ENCODE results near the gene ATP2B3.

DNA sequence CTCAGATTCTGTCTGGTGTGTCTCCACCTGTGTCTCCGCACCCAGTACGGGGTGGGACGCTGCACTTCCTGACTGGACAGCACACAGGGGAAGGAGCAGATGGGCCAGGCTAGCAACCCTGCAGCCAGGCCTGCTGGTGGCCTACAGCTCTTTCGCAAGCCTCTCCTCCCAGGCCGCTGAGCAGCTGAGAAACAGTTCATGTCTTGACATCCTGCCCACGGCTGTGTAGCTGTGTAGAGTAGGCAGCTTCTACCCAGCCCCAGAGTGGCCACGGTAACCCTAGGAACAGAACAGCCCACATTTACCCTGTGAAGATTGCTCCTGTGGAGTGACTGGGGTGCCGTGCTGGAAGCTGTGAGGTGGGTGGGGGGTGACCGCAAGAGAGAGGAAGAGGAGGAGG, 42.6 kb downstream of the ATP2B3 start:
- TF ChIP-seq, protein P1, sequence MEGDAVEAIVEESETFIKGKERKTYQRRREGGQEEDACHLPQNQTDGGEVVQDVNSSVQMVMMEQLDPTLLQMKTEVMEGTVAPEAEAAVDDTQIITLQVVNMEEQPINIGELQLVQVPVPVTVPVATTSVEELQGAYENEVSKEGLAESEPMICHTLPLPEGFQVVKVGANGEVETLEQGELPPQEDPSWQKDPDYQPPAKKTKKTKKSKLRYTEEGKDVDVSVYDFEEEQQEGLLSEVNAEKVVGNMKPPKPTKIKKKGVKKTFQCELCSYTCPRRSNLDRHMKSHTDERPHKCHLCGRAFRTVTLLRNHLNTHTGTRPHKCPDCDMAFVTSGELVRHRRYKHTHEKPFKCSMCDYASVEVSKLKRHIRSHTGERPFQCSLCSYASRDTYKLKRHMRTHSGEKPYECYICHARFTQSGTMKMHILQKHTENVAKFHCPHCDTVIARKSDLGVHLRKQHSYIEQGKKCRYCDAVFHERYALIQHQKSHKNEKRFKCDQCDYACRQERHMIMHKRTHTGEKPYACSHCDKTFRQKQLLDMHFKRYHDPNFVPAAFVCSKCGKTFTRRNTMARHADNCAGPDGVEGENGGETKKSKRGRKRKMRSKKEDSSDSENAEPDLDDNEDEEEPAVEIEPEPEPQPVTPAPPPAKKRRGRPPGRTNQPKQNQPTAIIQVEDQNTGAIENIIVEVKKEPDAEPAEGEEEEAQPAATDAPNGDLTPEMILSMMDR (IDR thresholded peaks at IDR 0.05) = no peak
- TF ChIP-seq, protein P2, sequence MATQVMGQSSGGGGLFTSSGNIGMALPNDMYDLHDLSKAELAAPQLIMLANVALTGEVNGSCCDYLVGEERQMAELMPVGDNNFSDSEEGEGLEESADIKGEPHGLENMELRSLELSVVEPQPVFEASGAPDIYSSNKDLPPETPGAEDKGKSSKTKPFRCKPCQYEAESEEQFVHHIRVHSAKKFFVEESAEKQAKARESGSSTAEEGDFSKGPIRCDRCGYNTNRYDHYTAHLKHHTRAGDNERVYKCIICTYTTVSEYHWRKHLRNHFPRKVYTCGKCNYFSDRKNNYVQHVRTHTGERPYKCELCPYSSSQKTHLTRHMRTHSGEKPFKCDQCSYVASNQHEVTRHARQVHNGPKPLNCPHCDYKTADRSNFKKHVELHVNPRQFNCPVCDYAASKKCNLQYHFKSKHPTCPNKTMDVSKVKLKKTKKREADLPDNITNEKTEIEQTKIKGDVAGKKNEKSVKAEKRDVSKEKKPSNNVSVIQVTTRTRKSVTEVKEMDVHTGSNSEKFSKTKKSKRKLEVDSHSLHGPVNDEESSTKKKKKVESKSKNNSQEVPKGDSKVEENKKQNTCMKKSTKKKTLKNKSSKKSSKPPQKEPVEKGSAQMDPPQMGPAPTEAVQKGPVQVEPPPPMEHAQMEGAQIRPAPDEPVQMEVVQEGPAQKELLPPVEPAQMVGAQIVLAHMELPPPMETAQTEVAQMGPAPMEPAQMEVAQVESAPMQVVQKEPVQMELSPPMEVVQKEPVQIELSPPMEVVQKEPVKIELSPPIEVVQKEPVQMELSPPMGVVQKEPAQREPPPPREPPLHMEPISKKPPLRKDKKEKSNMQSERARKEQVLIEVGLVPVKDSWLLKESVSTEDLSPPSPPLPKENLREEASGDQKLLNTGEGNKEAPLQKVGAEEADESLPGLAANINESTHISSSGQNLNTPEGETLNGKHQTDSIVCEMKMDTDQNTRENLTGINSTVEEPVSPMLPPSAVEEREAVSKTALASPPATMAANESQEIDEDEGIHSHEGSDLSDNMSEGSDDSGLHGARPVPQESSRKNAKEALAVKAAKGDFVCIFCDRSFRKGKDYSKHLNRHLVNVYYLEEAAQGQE (IDR thresholded peaks at IDR 0.05; ENCODE audit: insufficient read depth in 1 of 2, low read depth in 2 of 2, low read length in 1 of 2) = no peak
- TF ChIP-seq POLR2AphosphoS5 (IDR thresholded peaks at IDR 0.05; ENCODE audit: low read depth, low read length) (no peak), TCF7L2 (IDR thresholded peaks at IDR 0.05; ENCODE audit: low read depth, low read length) (no peak), SIN3A (IDR thresholded peaks at IDR 0.05; ENCODE audit: borderline replicate concordance, insufficient read depth, low read depth, low read length) (no peak)

Data from Panc1 (cell line).